GM23248 (cell line): ENCODE results near the gene PLXND1. TPM values are rescaled to one million over a fixed set of nuclear protein-coding genes. Genes with fewer than 3 reads are reported as not detected.

ENCODE experiments used
- DNase-seq: peaks from one replicate; pipeline ENCODE4 v3.0.0-alpha.2; 2015
- H2AFZ ChIP-seq: fragments of 200-600 bp; sonication (generic); 2 replicates; pipeline ENCODE4 v1.6.1; 2016; ENCODE audit warnings: antibody characterized with exemption
- H3F3A ChIP-seq: fragments of 200-600 bp; sonication (generic); 2 replicates; pipeline ENCODE4 v1.6.1; 2016; ENCODE audit warnings: mild to moderate bottlenecking, antibody characterized with exemption, mixed run types; ENCODE audit not compliant: insufficient read depth
- H3K27ac ChIP-seq: fragments of 200-600 bp; sonication (generic); 2 replicates; pipeline ENCODE4 v1.5.1; 2016; ENCODE audit warnings: mild to moderate bottlenecking
- H3K27me3 ChIP-seq: fragments of 200-600 bp; sonication (generic); replicated peaks from 2 replicates; pipeline ENCODE4 v1.6.1; 2016; ENCODE audit warnings: mild to moderate bottlenecking; ENCODE audit not compliant: insufficient read depth
- H3K36me3 ChIP-seq: fragments of 200-600 bp; sonication (generic); 2 replicates; pipeline ENCODE4 v1.6.1; 2016; ENCODE audit warnings: low read depth, mild to moderate bottlenecking
- H3K4me1 ChIP-seq: fragments of 200-600 bp; sonication (generic); 2 replicates; pipeline ENCODE4 v1.6.1; 2016; ENCODE audit warnings: mild to moderate bottlenecking; ENCODE audit not compliant: insufficient read depth
- H3K4me2 ChIP-seq: fragments of 200-600 bp; sonication (generic); one replicate; pipeline ENCODE4 v1.6.1; 2016; ENCODE audit warnings: mild to moderate bottlenecking; ENCODE audit not compliant: unreplicated experiment
- H3K4me3 ChIP-seq: fragments of 200-600 bp; sonication (generic); 2 replicates; pipeline ENCODE4 v1.5.1; 2016; ENCODE audit warnings: mild to moderate bottlenecking
- H3K79me2 ChIP-seq: fragments of 200-600 bp; sonication (generic); 2 replicates; pipeline ENCODE4 v1.6.1; 2016; ENCODE audit warnings: mild to moderate bottlenecking; ENCODE audit not compliant: insufficient read depth
- H3K9ac ChIP-seq: fragments of 200-600 bp; sonication (generic); 2 replicates; pipeline ENCODE4 v1.6.1; 2016; ENCODE audit warnings: mild to moderate bottlenecking
- H3K9me2 ChIP-seq: fragments of 200-600 bp; sonication (generic); 2 replicates; pipeline ENCODE4 v1.6.1; 2016; ENCODE audit warnings: mixed run types, mild to moderate bottlenecking, moderate library complexity; ENCODE audit not compliant: insufficient read depth
- H3K9me3 ChIP-seq: fragments of 200-600 bp; sonication (generic); one replicate; pipeline ENCODE4 v1.6.1; 2017; ENCODE audit warnings: low read depth
- H4K20me1 ChIP-seq: fragments of 200-600 bp; sonication (generic); 2 replicates; pipeline ENCODE4 v1.6.0; 2016; ENCODE audit not compliant: insufficient read depth
- EZH2 ChIP-seq: fragments of 200-600 bp; sonication (generic); IDR thresholded peaks from 2 replicates; pipeline ENCODE4 v1.6.1; 2018; ENCODE audit warnings: antibody characterized with exemption, mild to moderate bottlenecking; ENCODE audit not compliant: insufficient read depth, poor library complexity, severe bottlenecking
- EZH2phosphoT487 ChIP-seq: fragments of 200-600 bp; sonication (generic); IDR thresholded peaks from 2 replicates; pipeline ENCODE4 v1.6.1; 2018; ENCODE audit warnings: antibody characterized with exemption, moderate library complexity, mild to moderate bottlenecking, low read depth; ENCODE audit not compliant: insufficient read depth
- WGBS, 2 experiments: methylation state at CpG; one replicate each; pipeline ENCODE4 v1.1.6; 2015 to 2017; ENCODE audit warnings: low lambda C conversion rate in 2 of 2, low coverage in 1 of 2; ENCODE audit errors: missing lambda C conversion rate in 2 of 2; 5-methylcytosine and 5-hydroxymethylcytosine counted together
- in situ Hi-C: fragments of 300-500 bp; cut with MboI; formaldehyde crosslinking; loops from 2 replicates; pipeline ENCODE4 v1.15.0; 2020
- polyA plus RNA-seq: library from polyadenylated mRNA; unstranded; fragments of >200 nt; fragmentation: Nextera tagmentation; extraction: Ambion mirVana; gene quantifications from 2 replicates; pipeline ENCODE4 v1.2.1, GENCODE V29; 2016
- total RNA-seq: library from RNA; depleted of rRNA; stranded (reverse); fragments of >200 nt; shearing (Covaris generic); gene quantifications from 2 replicates; pipeline ENCODE4 v1.2.3, GENCODE V29; 2014

The PLXND1 gene
- total and polyA plus RNA-seq, 2 experiments from 2014 or later, result 37.4 to 83.0 TPM

- Histone ChIP-seq H3K27ac (peak overlapping the region; percentile 91), H2AFZ (peak overlapping the region; percentile 81), H3K9me2 (no peaks in the 10 kb centered on the region), H4K20me1 (no peaks in the 10 kb centered on the region), H3K9ac (peak overlapping the region; percentile 78), H3K27me3 (no peaks in the 10 kb centered on the region), H3K4me1 (peaks cover 36% of the 10 kb centered on the region), H3K9me3 (no peaks in the 10 kb centered on the region), H3K36me3 (no peaks in the 10 kb centered on the region; the same call in 1 of the 2 replicates), H3K4me2 (peak overlapping the region; percentile 89), H3K79me2 (no peaks in the 10 kb centered on the region), H3K4me3 (peak overlapping the region; percentile 55; the same call in 1 of the 2 replicates), H3F3A (peaks cover 29% of the 10 kb centered on the region; the same call in 1 of the 2 replicates)
- TF ChIP-seq EZH2 (no peak), EZH2phosphoT487 (no peak)
- in situ Hi-C loops, result no loop called here
- WGBS, 2 experiments, result 63 to 74% methylated on average over 13 to 18 of the region's 18 CpGs
- DNase-seq, result no peak
Observed at GRCh38 chr3:129561619-129562248, 44.7 kb downstream of the PLXND1 start.

- Histone ChIP-seq H3K4me1 (peaks cover 36% of the 10 kb centered on the region), H3K4me2 (peak overlapping the region; percentile 89), H3K27me3 (no peaks in the 10 kb centered on the region), H3K36me3 (peaks cover 4% of the 10 kb centered on the region; the same call in 1 of the 2 replicates), H3K9ac (peak overlapping the region; percentile 78), H3K9me3 (no peaks in the 10 kb centered on the region), H3F3A (peaks cover 29% of the 10 kb centered on the region; the same call in 1 of the 2 replicates), H3K79me2 (no peaks in the 10 kb centered on the region), H3K27ac (peak overlapping the region; percentile 91), H3K9me2 (no peaks in the 10 kb centered on the region), H3K4me3 (peak overlapping the region; percentile 55), H2AFZ (peak overlapping the region; percentile 81), H4K20me1 (no peaks in the 10 kb centered on the region)
- TF ChIP-seq EZH2phosphoT487, result no peak
- TF ChIP-seq EZH2, result no peak
- peak; percentile 91 for DNase-seq
- 12% methylated on average over 14 to 15 of the region's 18 CpGs for WGBS, 2 experiments
- in situ Hi-C loops, result no loop called here
Observed at GRCh38 chr3:129560911-129561594, 45.4 kb downstream of the PLXND1 start.

GRCh38 chr3:129560269-129560787 is 46.1 kb downstream of the PLXND1 start:
- Histone ChIP-seq H3K9me3 (no peaks in the 10 kb centered on the region), H4K20me1 (no peaks in the 10 kb centered on the region), H3K27ac (peak overlapping the region; percentile 91), H3K4me3 (peak overlapping the region; percentile 55), H2AFZ (peak overlapping the region; percentile 81), H3K27me3 (no peaks in the 10 kb centered on the region), H3K4me2 (peak overlapping the region; percentile 89), H3K9ac (peak overlapping the region; percentile 78), H3K4me1 (peaks cover 36% of the 10 kb centered on the region), H3K9me2 (no peaks in the 10 kb centered on the region), H3K36me3 (peaks cover 4% of the 10 kb centered on the region; the same call in 1 of the 2 replicates), H3K79me2 (no peaks in the 10 kb centered on the region), H3F3A (peaks cover 29% of the 10 kb centered on the region; the same call in 1 of the 2 replicates)
- peak; percentile 68 for DNase-seq
- no peak for TF ChIP-seq EZH2
- TF ChIP-seq EZH2phosphoT487, result no peak
- WGBS, 2 experiments, result 52 to 60% methylated on average over 14 to 16 of the region's 16 CpGs
- in situ Hi-C loops, result no loop called here

GRCh38 chr3:129559565-129560079 is 46.9 kb downstream of the PLXND1 start:
- Histone ChIP-seq H3F3A (peaks cover 29% of the 10 kb centered on the region; the same call in 1 of the 2 replicates), H3K9me2 (no peaks in the 10 kb centered on the region), H3K4me3 (0 out of 2 replicates have a peak overlapping the region, but pooled peaks have one; percentile 55), H3K4me1 (peaks cover 36% of the 10 kb centered on the region), H3K9ac (no peak overlapping the region), H3K27ac (peak overlapping the region; percentile 91), H3K79me2 (no peaks in the 10 kb centered on the region), H3K36me3 (peaks cover 4% of the 10 kb centered on the region; the same call in 1 of the 2 replicates), H3K9me3 (no peaks in the 10 kb centered on the region), H2AFZ (no peak overlapping the region), H3K27me3 (no peaks in the 10 kb centered on the region), H4K20me1 (no peaks in the 10 kb centered on the region), H3K4me2 (peak overlapping the region; percentile 89)
- in situ Hi-C loops, result no loop called here
- 84% methylated on average over 20 of the region's 20 CpGs for WGBS, 2 experiments
- no peak for TF ChIP-seq EZH2
- TF ChIP-seq EZH2phosphoT487, result no peak
- no peak for DNase-seq
